ENCODE measurements around the gene ZFP36. TPM values are rescaled to one million over a fixed set of nuclear protein-coding genes. Genes with fewer than 3 reads are reported as not detected.

Gene ZFP36
- total and polyA plus RNA-seq, 2 donors (not counting 1 experiment from before 2014, with no cell fraction given), result 260 to 1,633 TPM

DNA sequence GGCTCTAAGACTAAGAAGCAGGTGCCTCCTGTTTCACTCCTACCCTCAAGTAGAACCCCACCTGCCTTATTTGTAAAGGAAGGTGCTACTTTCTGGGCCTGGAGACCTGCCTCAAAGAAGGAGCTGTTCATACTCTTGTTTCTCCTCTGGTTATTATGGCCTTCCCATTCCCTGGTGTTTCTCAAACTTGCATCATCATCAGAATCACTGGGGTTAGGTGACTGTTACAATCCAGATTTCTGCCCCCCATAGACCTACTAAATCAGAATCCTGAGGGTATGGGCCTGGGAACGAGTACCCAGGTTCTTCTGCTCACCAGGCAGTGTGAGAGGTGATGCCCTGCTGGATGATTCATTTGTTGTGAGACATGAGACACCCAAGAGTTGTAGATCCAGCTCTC lies 46.0 kb upstream of the ZFP36 start:
- Histone ChIP-seq H3K4me2 (replicated peaks; ENCODE audit: low read depth, low read length, poor library complexity, severe bottlenecking) (no peak overlapping the region), H3K4me1 (ENCODE audit: control insufficient read depth in 2 of 2, insufficient read depth in 2 of 2, low read length in 2 of 2) (peaks cover 26 to 36% of the 10 kb centered on the region in 2 donors), H3K4me3 (ENCODE audit: control extremely low read depth in 1 of 5, extremely low read depth in 1 of 5, insufficient read depth in 1 of 5, low read depth in 2 of 5, low read length in 4 of 5) (no peak overlapping the region), H3K9ac (ENCODE audit: low read length) (no peak overlapping the region), H3K27ac (ENCODE audit: low read length in 2 of 2) (no peak overlapping the region), H2AFZ (ENCODE audit: insufficient read depth, low read depth, low read length, poor library complexity, severe bottlenecking) (no peak overlapping the region), H3K9me3 (ENCODE audit: control extremely low read depth in 1 of 3, control insufficient read depth in 2 of 3, insufficient read depth in 1 of 3, low read length in 2 of 3) (no peaks in the 10 kb centered on the region), H4K20me1 (ENCODE audit: control insufficient read depth, insufficient read depth, low read length, poor library complexity, severe bottlenecking) (no peaks in the 10 kb centered on the region), H3K36me3 (replicated peaks in 1 of 2; ENCODE audit: control extremely low read depth in 1 of 2, control insufficient read depth in 1 of 2, extremely low read depth in 1 of 2, insufficient read depth in 2 of 2, low read length in 1 of 2) (peaks cover 6 to 60% of the 10 kb centered on the region in 2 experiments), H3K27me3 (replicated peaks in 1 of 4; ENCODE audit: control extremely low read depth in 1 of 4, control insufficient read depth in 3 of 4, insufficient read depth in 4 of 4, low read length in 3 of 4) (no peaks in the 10 kb centered on the region), H3K79me2 (ENCODE audit: control insufficient read depth, insufficient read depth, low read length) (peaks cover 8% of the 10 kb centered on the region)
- Mint-ChIP-seq H3K9me3 (ENCODE audit: insufficient read depth) (no peaks in the 10 kb centered on the region), H3K27ac (no peak overlapping the region), H3K4me1 (peaks cover 35% of the 10 kb centered on the region), H3K27me3 (no peaks in the 10 kb centered on the region), H3K4me3 (no peak overlapping the region)
- ChIA-PET CTCF (no interaction called here), POLR2A (interaction anchor here (0.7 kb wide), 1 partner anchor 743 kb away, joined by 3 read pairs; the partner anchor contains the start of gene MAP4K1)
- ATAC-seq (ENCODE audit: low read depth), result no peak
- intact Hi-C loops (cut with micrococcal nuclease), result no loop called here
- TF ChIP-seq, protein P1, sequence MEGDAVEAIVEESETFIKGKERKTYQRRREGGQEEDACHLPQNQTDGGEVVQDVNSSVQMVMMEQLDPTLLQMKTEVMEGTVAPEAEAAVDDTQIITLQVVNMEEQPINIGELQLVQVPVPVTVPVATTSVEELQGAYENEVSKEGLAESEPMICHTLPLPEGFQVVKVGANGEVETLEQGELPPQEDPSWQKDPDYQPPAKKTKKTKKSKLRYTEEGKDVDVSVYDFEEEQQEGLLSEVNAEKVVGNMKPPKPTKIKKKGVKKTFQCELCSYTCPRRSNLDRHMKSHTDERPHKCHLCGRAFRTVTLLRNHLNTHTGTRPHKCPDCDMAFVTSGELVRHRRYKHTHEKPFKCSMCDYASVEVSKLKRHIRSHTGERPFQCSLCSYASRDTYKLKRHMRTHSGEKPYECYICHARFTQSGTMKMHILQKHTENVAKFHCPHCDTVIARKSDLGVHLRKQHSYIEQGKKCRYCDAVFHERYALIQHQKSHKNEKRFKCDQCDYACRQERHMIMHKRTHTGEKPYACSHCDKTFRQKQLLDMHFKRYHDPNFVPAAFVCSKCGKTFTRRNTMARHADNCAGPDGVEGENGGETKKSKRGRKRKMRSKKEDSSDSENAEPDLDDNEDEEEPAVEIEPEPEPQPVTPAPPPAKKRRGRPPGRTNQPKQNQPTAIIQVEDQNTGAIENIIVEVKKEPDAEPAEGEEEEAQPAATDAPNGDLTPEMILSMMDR (IDR thresholded peaks at IDR 0.05), result no peak
- no peak for TF ChIP-seq EZH2 (IDR thresholded peaks at IDR 0.05; ENCODE audit: borderline replicate concordance, insufficient read depth, low read depth, low read length, poor library complexity, severe bottlenecking)
- no peak for DNase-seq
- WGBS (ENCODE audit: insufficient coverage), result 100% methylated on average over 1 of the region's 1 CpG

Data from B cell (primary cell).